Measurements from ENCODE around the gene TPP1. TPM values are rescaled to one million over a fixed set of nuclear protein-coding genes. Genes with fewer than 3 reads are reported as not detected.

Gene TPP1
- total and polyA plus RNA-seq, 11 donors: 38.5 to 169 (median 79.7) TPM

DNA sequence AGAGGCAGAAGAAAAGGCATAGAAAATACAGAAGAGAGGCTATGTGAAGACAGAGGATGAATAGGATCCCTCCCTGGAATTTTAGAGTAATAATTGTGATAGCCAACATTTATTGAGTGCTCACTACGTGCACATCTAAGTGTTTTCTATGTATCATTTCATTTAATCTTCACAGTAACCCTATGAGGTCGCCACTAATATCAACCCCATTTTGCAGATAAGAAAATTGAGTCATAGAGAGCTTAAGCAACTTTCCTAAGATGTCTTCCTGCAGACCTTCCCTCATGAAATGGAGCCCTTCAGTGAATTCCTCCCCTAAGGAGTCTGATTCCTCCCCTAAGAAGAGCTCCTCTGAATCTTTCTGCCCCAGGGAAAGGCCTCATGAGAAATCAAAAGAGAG lies 53.9 kb downstream of the TPP1 start:
- ATAC-seq (no peak), DNase-seq (no peak)
- Histone ChIP-seq H3K9me3 (no peaks in the 10 kb centered on the region), H3K4me3 (no peak overlapping the region), H3K4me1 (peaks cover 0 to 24% (median 9%) of the 10 kb centered on the region in 12 donors), H3K36me3 (peaks cover 0 to 6% (median 0%) of the 10 kb centered on the region in 9 donors), H3K27me3 (no peaks in the 10 kb centered on the region), H3K27ac (no peak overlapping the region)
- WGBS, 4 donors: 94 to 96% (median 95%) methylated on average over 2 of the region's 2 CpGs
- no peak for TF ChIP-seq POLR2A (IDR thresholded peaks at IDR 0.05)
- TF ChIP-seq, protein P1, sequence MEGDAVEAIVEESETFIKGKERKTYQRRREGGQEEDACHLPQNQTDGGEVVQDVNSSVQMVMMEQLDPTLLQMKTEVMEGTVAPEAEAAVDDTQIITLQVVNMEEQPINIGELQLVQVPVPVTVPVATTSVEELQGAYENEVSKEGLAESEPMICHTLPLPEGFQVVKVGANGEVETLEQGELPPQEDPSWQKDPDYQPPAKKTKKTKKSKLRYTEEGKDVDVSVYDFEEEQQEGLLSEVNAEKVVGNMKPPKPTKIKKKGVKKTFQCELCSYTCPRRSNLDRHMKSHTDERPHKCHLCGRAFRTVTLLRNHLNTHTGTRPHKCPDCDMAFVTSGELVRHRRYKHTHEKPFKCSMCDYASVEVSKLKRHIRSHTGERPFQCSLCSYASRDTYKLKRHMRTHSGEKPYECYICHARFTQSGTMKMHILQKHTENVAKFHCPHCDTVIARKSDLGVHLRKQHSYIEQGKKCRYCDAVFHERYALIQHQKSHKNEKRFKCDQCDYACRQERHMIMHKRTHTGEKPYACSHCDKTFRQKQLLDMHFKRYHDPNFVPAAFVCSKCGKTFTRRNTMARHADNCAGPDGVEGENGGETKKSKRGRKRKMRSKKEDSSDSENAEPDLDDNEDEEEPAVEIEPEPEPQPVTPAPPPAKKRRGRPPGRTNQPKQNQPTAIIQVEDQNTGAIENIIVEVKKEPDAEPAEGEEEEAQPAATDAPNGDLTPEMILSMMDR (IDR thresholded peaks at IDR 0.05): no peak
- intact Hi-C loops (cut with DNase I): no loop called here

DNA sequence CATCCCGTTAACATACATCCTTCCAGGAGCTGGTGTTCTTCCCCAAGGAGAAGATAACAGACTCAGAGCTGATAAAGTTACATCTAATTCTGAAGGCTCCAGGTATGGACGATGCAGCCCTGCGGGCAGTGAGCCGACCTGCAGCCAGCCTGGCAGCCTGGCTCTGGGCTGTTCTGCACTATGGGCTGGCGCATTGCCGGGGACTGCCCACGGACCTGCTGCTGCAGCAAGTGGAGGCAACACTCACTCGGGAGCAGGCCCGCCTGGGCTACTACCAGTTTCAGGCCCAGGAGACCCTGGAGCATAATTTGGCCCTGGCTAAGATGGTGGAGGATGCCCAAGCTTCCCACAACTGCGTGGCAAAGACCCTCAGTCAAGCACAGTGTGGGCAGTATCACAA lies 55.6 kb downstream of the TPP1 start:
- DNase-seq (no peak), ATAC-seq (no peak)
- no peak for TF ChIP-seq POLR2A (IDR thresholded peaks at IDR 0.05)
- TF ChIP-seq, protein P1 (IDR thresholded peaks at IDR 0.05): no peak
- Histone ChIP-seq H3K9me3 (no peaks in the 10 kb centered on the region), H3K27me3 (no peaks in the 10 kb centered on the region), H3K4me3 (no peak overlapping the region), H3K36me3 (peaks cover 0 to 6% (median 0%) of the 10 kb centered on the region in 9 donors), H3K27ac (no peak overlapping the region), H3K4me1 (peaks cover 0 to 27% (median 7%) of the 10 kb centered on the region in 12 donors)
- WGBS, 4 donors: 74 to 93% (median 85%) methylated on average over 6 to 10 of the region's 10 CpGs
- intact Hi-C loops (cut with DNase I): no loop called here

DNA sequence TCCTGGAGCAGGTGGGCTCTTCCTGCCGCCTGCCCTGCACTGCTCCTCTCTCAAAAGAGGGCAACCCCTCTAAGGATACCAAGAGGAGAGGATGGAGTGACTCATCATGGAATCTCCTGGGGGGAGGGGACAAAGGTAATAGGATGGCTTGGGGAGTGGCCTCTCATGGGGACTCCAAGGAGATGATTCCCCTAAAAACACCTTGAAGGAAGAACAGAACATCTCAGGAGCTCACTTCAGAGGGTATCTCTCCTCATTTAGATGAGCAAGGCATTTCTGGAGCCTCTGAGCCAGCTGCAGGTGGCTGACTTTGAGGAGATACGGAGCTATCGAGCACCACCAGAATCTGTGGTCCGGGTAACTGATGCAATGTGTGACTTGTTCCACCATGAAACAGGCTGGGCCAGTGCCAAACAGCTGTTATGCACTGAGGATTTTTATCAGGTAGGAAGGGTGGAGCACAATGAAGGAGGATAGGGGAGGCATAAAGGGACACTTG lies 56.1 kb downstream of the TPP1 start:
- ATAC-seq: no peak

More for the DNA sequence above, 56.1 kb downstream of the TPP1 start:
- intact Hi-C loops (cut with DNase I): no loop called here
- no peak overlapping the region for H3K4me3 ChIP-seq
- H3K9me3 ChIP-seq: no peaks in the 10 kb centered on the region
- H3K27me3 ChIP-seq: no peaks in the 10 kb centered on the region
- no peak for DNase-seq
- H3K36me3 ChIP-seq: peaks cover 0 to 6% (median 0%) of the 10 kb centered on the region in 9 donors
- TF ChIP-seq, protein P1 (IDR thresholded peaks at IDR 0.05): no peak
- TF ChIP-seq POLR2A (IDR thresholded peaks at IDR 0.05): no peak
- H3K27ac ChIP-seq: no peak overlapping the region
- H3K4me1 ChIP-seq: peaks cover 0 to 27% (median 2%) of the 10 kb centered on the region in 12 donors
- 94 to 98% (median 96%) methylated on average over 4 of the region's 4 CpGs for WGBS, 4 donors

Other genes with a start within 250 kb of the TPP1 start
- gene SMPD1, start 228.9 kb downstream of the TPP1 start, total RNA-seq: 10 to 100 TPM; 53.8 to 92.3 (median 67.8) TPM
- gene SMPD1, start 228.9 kb downstream of the TPP1 start, polyA plus RNA-seq: 10 to 100 TPM; 56.2 to 64.9 TPM
- 100 to 1,000 TPM in 2 of 9 donors, 10 to 100 TPM in 7; 50.3 to 101 (median 83.5) TPM for gene APBB1, start 200.3 kb downstream of the TPP1 start, total RNA-seq
- gene APBB1, start 200.3 kb downstream of the TPP1 start, polyA plus RNA-seq: 100 to 1,000 TPM in 1 of 2 donors, 10 to 100 TPM in 1; 69.5 to 103 TPM
- gene HPX, start 178.4 kb downstream of the TPP1 start, total RNA-seq: 1 to 10 TPM in 1 of 9 donors, under 1 TPM in 3, not detected in 5; 0.17 to 1.5 (median 0.35) TPM
- gene HPX, start 178.4 kb downstream of the TPP1 start, polyA plus RNA-seq: under 1 TPM; 0.33 to 0.46 TPM
- gene TRIM3, start 145.5 kb downstream of the TPP1 start, total RNA-seq: 10 to 100 TPM in 6 of 9 donors, 1 to 10 TPM in 3; 7.7 to 18.8 (median 10.4) TPM
- gene TRIM3, start 145.5 kb downstream of the TPP1 start, polyA plus RNA-seq: 10 to 100 TPM in 1 of 2 donors, 1 to 10 TPM in 1; 9.8 to 14.7 TPM
- 10 to 100 TPM; 10.7 to 24.9 (median 18.9) TPM for gene ARFIP2, start 138.1 kb downstream of the TPP1 start, total RNA-seq
- 10 to 100 TPM; 14.0 to 36.7 TPM for gene ARFIP2, start 138.1 kb downstream of the TPP1 start, polyA plus RNA-seq
- 10 to 100 TPM; 13.2 to 26.9 (median 16.1) TPM for gene TIMM10B, start 137.9 kb downstream of the TPP1 start, total RNA-seq
- gene TIMM10B, start 137.9 kb downstream of the TPP1 start, polyA plus RNA-seq: 10 to 100 TPM in 1 of 2 donors, 1 to 10 TPM in 1; 9.5 to 24.1 TPM
- 1 to 10 TPM; 3.9 to 9.4 (median 5.4) TPM for gene DNHD1, start 122.1 kb downstream of the TPP1 start, total RNA-seq
- gene DNHD1, start 122.1 kb downstream of the TPP1 start, polyA plus RNA-seq: 1 to 10 TPM; 2.2 to 6.0 TPM
- gene RRP8, start 15.8 kb downstream of the TPP1 start, total RNA-seq: 10 to 100 TPM; 11.2 to 23.5 (median 18.0) TPM
- gene RRP8, start 15.8 kb downstream of the TPP1 start, polyA plus RNA-seq: 10 to 100 TPM; 16.6 to 17.4 TPM
- gene ILK, start 15.6 kb downstream of the TPP1 start, total RNA-seq: 100 to 1,000 TPM; 177 to 259 (median 222) TPM
- gene ILK, start 15.6 kb downstream of the TPP1 start, polyA plus RNA-seq: 100 to 1,000 TPM; 220 to 288 TPM
- gene TAF10, start 7.2 kb downstream of the TPP1 start, total RNA-seq: 100 to 1,000 TPM in 4 of 9 donors, 10 to 100 TPM in 5; 42.3 to 153 (median 99.0) TPM
- 100 to 1,000 TPM in 1 of 2 donors, 10 to 100 TPM in 1; 50.8 to 155 TPM for gene TAF10, start 7.2 kb downstream of the TPP1 start, polyA plus RNA-seq
- gene DCHS1, start 36.4 kb upstream of the TPP1 start, total RNA-seq: 10 to 100 TPM in 6 of 9 donors, 1 to 10 TPM in 3; 5.5 to 19.6 (median 11.4) TPM
- 1 to 10 TPM; 3.6 to 6.6 TPM for gene DCHS1, start 36.4 kb upstream of the TPP1 start, polyA plus RNA-seq
- 10 to 100 TPM; 31.0 to 58.0 (median 47.7) TPM for gene MRPL17, start 63.9 kb upstream of the TPP1 start, total RNA-seq
- gene MRPL17, start 63.9 kb upstream of the TPP1 start, polyA plus RNA-seq: 10 to 100 TPM; 56.8 to 70.9 TPM
- not detected for gene OR2AG2, start 152.6 kb upstream of the TPP1 start, total RNA-seq
- under 1 TPM in 1 of 2 donors, not detected in 1; 0.01 TPM for gene OR2AG2, start 152.6 kb upstream of the TPP1 start, polyA plus RNA-seq
- not detected for gene OR2AG1, start 163.6 kb upstream of the TPP1 start, total RNA-seq
- gene OR2AG1, start 163.6 kb upstream of the TPP1 start, polyA plus RNA-seq: not detected
- gene OR6A2, start 180.3 kb upstream of the TPP1 start, total RNA-seq: under 1 TPM in 1 of 9 donors, not detected in 8; 0.29 TPM
- not detected for gene OR6A2, start 180.3 kb upstream of the TPP1 start, polyA plus RNA-seq
- not detected for gene OR10A5, start 226.3 kb upstream of the TPP1 start, total RNA-seq
- not detected for gene OR10A5, start 226.3 kb upstream of the TPP1 start, polyA plus RNA-seq
- not detected for gene OR10A2, start 243.6 kb upstream of the TPP1 start, total RNA-seq
- gene OR10A2, start 243.6 kb upstream of the TPP1 start, polyA plus RNA-seq: not detected